ENCODE results near the gene COL1A2. TPM values are rescaled to one million over a fixed set of nuclear protein-coding genes. Genes with fewer than 3 reads are reported as not detected.
A peak's percentile ranks its signal among the peaks of the same experiment; 100 is the strongest.

The COL1A2 gene
- total RNA-seq, 1 experiment from 2014 or later = 2,203 TPM

DNA sequence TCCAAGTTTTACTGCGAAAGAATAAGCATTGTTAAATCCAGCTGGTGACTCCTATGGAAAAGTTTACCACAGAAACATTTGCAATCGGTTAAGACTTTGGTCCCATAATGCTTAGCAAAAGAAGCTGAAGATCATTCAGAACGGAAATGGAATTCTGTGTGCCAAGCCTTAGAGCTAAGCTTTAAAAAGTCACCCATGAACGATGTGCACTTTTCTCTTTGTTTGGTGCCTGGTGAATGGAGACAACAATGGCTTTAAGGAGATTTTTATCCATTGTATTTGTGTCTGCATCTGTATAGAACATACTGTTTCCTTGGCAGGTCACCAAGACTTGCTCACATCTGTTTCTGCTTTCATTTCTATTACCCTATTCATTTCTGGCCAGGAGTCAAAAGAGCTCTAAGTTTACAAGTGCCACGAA is 26.3 kb upstream of the COL1A2 start:
- DNase-seq (ENCODE audit: low read depth in 1 of 2, low spot score in 2 of 2) = peak in 1 of 2 experiments; percentile 75
- no peaks in the 10 kb centered on the region for H3K27me3 ChIP-seq (replicated peaks)
- H3K4me1 ChIP-seq (replicated peaks) = peaks cover 22% of the 10 kb centered on the region
- no peaks in the 10 kb centered on the region for H3K36me3 ChIP-seq
- no peaks in the 10 kb centered on the region for H3K9me3 ChIP-seq (replicated peaks)
- no peak overlapping the region for H3K4me3 ChIP-seq
- peak overlapping the region; percentile 38 for H3K27ac ChIP-seq

DNA sequence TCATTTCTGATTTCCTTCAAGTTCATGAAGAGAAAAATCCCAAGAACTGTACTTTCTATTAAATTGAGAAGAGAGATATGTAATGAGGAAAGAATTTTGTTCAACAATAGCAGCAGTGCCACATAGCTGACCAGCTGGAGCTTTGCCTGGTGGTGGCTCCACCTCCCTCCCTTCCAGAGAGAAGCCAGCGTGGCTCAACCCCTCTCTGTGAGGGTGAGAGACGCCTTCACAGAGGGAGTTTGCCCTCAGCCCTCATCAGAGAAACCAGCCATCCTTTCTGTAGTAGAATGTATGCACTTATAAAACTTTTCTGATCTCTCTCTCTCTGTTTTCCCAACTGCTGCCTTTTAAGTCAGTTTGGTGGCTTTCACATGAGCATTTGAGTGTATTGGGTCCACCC is 20.5 kb upstream of the COL1A2 start:
- no peaks in the 10 kb centered on the region for H3K9me3 ChIP-seq (replicated peaks)
- no peaks in the 10 kb centered on the region for H3K36me3 ChIP-seq
- peak overlapping the region; percentile 12; the same call in 1 of the 2 replicates for H3K4me3 ChIP-seq
- H3K27me3 ChIP-seq (replicated peaks) = no peaks in the 10 kb centered on the region
- DNase-seq (ENCODE audit: low read depth in 1 of 2, low spot score in 2 of 2) = peak; percentile 91 to 93
- H3K4me1 ChIP-seq (replicated peaks) = peaks cover 36% of the 10 kb centered on the region
- peak overlapping the region; percentile 89 for H3K27ac ChIP-seq

DNA sequence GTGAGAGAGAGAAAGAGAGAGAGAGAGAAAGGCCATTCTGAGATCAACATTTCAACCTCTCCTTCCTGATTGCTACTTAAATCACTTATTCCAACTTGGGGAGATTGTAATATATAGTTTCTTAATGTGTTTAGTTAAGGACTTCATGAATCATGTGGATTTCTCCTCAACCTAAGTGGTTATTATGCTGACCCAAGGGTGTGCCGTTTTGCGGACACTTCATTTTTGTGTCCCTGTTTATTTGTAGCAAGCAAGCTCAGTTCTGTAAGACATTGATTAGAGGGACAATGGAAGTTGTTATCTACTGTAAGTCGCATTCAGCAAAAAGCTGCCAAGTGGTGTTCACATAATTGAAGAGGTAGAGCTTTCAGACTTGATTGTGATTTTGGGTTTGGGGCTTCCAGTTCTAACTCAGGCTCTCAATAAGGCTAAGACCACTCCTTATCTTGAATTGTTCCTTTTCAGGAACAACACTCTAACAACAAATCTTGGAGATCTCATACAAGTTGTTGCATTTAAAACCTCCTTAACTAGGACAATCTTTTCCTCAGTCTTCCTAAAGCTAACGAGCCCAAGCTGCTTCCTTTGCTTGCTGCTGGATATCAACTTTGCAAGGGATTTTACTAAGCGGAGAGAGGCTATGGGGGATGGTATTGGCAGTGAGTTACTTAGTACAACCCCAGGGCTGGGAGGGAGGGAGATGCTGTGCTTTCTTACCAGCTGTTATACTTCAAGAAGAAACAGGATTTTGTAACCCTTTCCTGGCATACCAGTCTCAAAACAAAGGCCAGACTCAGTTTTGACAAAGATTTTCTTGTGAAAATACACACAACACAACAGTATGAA is 19.8 kb upstream of the COL1A2 start:
- Histone ChIP-seq H3K4me3 (peak overlapping the region; percentile 12), H3K4me1 (replicated peaks) (peaks cover 36% of the 10 kb centered on the region), H3K27me3 (replicated peaks) (no peaks in the 10 kb centered on the region), H3K27ac (peak overlapping the region; percentile 89), H3K9me3 (replicated peaks) (no peaks in the 10 kb centered on the region), H3K36me3 (no peaks in the 10 kb centered on the region)
- DNase-seq (ENCODE audit: low read depth in 1 of 2, low spot score in 2 of 2) = peak; percentile 79 to 82

DNA sequence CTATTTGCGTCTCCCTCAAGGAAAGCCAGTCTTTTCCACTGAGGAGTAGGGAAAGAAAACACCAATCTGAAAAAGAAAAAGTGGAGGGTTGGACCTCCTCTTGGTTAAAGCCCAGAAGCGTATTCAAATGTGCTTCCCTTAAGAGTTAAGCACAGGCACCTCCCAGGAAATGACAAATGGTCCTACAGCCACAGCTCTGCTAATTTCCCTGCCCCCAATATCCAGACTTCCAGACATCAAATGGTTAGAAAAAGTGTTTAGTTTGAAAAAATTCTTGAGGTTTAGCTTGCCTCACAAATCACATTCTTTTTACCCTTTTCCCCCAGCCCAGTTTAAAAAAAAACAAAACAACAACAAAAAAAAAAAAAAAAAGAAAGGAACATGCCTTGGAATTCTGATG is 19.0 kb upstream of the COL1A2 start:
- peak overlapping the region; percentile 89 for H3K27ac ChIP-seq
- H3K9me3 ChIP-seq (replicated peaks) = no peaks in the 10 kb centered on the region
- H3K4me3 ChIP-seq = peak overlapping the region; percentile 12; the same call in 1 of the 2 replicates
- H3K27me3 ChIP-seq (replicated peaks) = no peaks in the 10 kb centered on the region
- peak; percentile 88 to 95 for DNase-seq (ENCODE audit: low read depth in 1 of 2, low spot score in 2 of 2)
- H3K4me1 ChIP-seq (replicated peaks) = peaks cover 36% of the 10 kb centered on the region
- no peaks in the 10 kb centered on the region for H3K36me3 ChIP-seq

DNA sequence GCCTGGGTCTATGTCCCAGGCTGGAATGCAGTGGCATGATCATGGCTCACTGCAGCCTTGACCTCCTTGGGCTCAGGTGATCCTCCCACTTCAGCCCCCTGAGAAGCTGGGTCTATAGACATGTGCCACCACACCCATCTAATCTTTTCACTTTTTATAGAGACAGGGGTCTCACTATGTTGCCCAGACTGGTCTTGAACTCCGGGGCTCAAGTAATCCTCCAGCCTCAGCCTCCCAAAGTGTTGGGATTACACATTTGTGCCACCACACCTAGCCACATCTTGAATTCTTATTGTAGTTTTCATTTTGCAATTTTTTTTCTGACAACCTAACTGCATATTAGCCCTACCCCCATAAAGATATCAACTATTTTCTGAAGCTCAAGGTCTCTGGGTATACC is 18.4 kb upstream of the COL1A2 start:
- Histone ChIP-seq H3K27ac (peak overlapping the region; percentile 83), H3K9me3 (replicated peaks) (no peaks in the 10 kb centered on the region), H3K4me1 (replicated peaks) (peaks cover 36% of the 10 kb centered on the region), H3K27me3 (replicated peaks) (no peaks in the 10 kb centered on the region), H3K4me3 (no peak overlapping the region), H3K36me3 (no peaks in the 10 kb centered on the region)
- no peak for DNase-seq (ENCODE audit: low read depth in 1 of 2, low spot score in 2 of 2)

DNA sequence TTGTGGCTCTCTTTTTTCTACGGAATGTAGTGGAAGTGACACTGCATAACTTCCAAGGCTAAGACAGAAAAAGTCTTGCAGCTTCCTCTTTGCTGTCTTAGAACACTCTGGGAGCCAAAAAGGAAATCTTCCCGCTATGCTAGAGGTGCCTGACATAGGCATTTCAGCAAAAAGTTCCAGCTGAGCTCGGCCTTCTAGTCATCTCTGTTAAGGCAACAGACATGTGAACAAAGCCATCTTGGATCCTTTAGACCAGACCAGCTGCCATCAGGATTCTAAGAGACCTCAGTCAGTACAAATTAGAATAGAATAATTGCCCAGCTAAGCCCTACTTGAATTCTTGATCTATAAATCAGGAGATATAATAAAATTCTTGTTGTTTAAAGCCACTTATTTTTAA is 16.3 kb upstream of the COL1A2 start:
- DNase-seq (ENCODE audit: low read depth in 1 of 2, low spot score in 2 of 2) = no peak
- Histone ChIP-seq H3K27ac (no peak overlapping the region), H3K36me3 (no peaks in the 10 kb centered on the region), H3K4me1 (replicated peaks) (peaks cover 48% of the 10 kb centered on the region), H3K4me3 (no peak overlapping the region), H3K9me3 (replicated peaks) (no peaks in the 10 kb centered on the region), H3K27me3 (replicated peaks) (no peaks in the 10 kb centered on the region)

DNA sequence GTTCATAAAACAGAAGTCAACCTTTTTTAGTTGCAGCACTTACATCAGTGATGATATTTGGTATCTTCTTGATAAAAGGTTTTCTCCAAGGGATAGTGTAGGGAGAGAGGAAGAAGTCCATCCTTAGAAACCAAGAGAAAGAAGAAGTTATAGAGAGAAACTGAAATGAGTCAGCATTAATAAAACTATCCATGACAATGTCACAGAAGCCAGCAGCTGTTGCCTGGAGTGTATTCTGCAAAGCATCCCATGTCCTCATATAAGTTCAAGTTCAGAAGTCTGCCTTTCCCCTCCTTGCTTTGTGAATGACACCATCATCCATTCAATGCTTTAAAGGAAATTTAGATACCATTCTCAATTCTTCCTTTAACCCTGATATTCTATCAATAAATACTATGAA is 14.4 kb upstream of the COL1A2 start:
- H3K9me3 ChIP-seq (replicated peaks) = no peaks in the 10 kb centered on the region
- no peak for DNase-seq (ENCODE audit: low read depth in 1 of 2, low spot score in 2 of 2)
- H3K4me3 ChIP-seq = no peak overlapping the region
- H3K27me3 ChIP-seq (replicated peaks) = no peaks in the 10 kb centered on the region
- H3K4me1 ChIP-seq (replicated peaks) = peaks cover 29% of the 10 kb centered on the region
- no peak overlapping the region for H3K27ac ChIP-seq
- H3K36me3 ChIP-seq = no peaks in the 10 kb centered on the region

DNA sequence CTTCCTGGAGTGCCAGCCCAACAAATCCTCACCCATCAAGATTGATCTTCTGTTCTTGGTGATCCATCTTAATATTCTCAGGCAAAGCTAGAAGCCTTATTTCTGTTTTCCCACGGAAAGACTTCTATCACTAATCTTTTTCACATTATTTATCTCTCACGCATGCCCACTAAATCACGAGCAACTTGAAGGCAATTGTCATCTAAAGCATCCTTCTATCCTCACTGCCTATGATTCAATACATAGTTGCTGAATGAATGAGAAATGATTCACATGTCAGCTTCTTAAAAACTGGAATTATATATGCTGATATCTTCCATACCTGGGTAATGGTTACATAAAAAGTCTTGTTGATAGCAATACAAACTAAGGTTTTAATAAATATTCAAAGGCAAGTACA is 12.6 kb upstream of the COL1A2 start:
- Histone ChIP-seq H3K4me1 (replicated peaks) (peaks cover 14% of the 10 kb centered on the region), H3K4me3 (no peak overlapping the region), H3K27ac (no peak overlapping the region), H3K36me3 (no peaks in the 10 kb centered on the region), H3K9me3 (replicated peaks) (no peaks in the 10 kb centered on the region), H3K27me3 (replicated peaks) (no peaks in the 10 kb centered on the region)
- DNase-seq (ENCODE audit: low read depth in 1 of 2, low spot score in 2 of 2) = no peak

DNA sequence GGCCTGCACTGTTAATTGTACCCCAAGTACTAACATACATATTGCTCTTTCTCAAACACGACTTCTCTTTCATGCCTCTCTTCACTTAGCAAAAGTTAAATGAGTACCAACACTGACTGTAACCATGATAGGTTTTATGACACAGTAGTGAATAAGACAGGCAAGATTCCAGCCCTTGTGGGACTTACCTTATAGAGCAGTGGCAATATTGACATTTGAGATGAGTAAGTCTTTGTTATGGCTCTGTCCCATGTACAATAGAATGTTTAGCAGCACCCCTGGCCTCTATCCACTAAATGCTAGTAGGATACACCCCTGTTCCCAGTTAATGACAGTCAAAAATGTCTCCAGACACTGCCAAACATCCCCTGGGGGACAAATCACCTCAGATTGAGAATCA is 11.9 kb upstream of the COL1A2 start:
- Histone ChIP-seq H3K27me3 (replicated peaks) (no peaks in the 10 kb centered on the region), H3K9me3 (replicated peaks) (no peaks in the 10 kb centered on the region), H3K27ac (no peak overlapping the region), H3K36me3 (no peaks in the 10 kb centered on the region), H3K4me3 (no peak overlapping the region), H3K4me1 (replicated peaks) (peaks cover 13% of the 10 kb centered on the region)
- DNase-seq (ENCODE audit: low read depth in 1 of 2, low spot score in 2 of 2) = no peak

DNA sequence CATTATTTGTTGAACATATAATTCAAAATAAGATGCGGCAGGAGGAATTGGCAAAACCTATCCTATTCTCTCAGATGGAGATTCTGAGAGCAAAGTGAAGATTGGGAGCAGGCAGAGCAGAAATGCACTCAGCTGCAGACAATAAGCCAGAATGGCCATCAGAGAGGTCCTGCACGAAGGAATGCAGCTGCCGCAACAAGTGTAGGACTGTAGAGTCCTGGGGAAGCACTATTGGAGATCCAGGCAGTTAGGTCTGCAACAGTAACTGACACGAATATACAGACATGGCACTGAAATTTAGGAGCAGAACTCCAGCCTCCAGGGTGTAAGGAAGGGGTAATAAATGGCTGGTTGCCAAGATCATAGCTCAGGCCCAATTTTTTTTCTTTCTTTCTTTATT is 10.4 kb upstream of the COL1A2 start:
- Histone ChIP-seq H3K36me3 (no peaks in the 10 kb centered on the region), H3K27me3 (replicated peaks) (no peaks in the 10 kb centered on the region), H3K27ac (no peak overlapping the region), H3K9me3 (replicated peaks) (no peaks in the 10 kb centered on the region), H3K4me1 (replicated peaks) (peaks cover 13% of the 10 kb centered on the region), H3K4me3 (no peak overlapping the region)
- DNase-seq (ENCODE audit: low read depth in 1 of 2, low spot score in 2 of 2) = no peak

DNA sequence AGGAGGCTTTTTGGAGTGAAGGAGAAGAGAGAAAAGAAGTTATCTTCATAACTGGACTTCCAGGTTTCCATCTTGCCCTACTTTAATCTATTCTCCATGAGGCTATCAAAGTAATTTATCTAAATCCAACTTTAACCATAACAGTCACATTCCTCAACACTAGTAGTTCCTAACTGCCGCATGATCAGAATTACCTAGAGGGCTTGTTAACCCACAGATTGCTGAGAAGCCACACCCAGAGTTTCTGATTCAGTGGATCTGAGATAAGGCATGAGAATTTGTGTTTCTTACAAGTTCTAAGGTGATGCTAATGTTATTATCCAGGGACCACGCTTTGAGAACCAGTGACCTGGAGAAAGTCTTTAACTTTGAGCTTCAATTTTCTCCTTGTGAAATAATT is 8.3 kb upstream of the COL1A2 start:
- H3K4me1 ChIP-seq (replicated peaks) = peaks cover 14% of the 10 kb centered on the region
- H3K27ac ChIP-seq = no peak overlapping the region
- no peaks in the 10 kb centered on the region for H3K27me3 ChIP-seq (replicated peaks)
- H3K36me3 ChIP-seq = no peaks in the 10 kb centered on the region
- DNase-seq (ENCODE audit: low read depth in 1 of 2, low spot score in 2 of 2) = no peak
- no peaks in the 10 kb centered on the region for H3K9me3 ChIP-seq (replicated peaks)
- H3K4me3 ChIP-seq = no peak overlapping the region

DNA sequence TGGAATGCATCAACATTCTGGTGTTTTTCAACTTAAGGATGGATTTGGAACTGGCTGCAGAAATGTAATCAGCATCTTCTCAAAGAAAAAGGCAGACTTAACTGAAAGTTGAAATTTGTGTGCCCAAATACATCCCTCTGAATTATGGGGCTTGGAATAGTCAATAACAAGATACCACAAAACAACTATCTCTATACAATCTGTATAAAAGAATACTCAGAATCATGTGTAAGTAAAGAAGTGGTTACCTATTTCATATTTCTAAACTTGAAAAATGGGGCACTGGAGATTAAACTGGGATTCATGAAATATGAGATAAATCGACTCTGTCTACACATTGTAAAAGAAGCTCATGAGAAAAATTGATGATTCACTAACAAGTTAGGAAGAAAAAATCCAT is 6.2 kb upstream of the COL1A2 start:
- no peaks in the 10 kb centered on the region for H3K36me3 ChIP-seq

DNA sequence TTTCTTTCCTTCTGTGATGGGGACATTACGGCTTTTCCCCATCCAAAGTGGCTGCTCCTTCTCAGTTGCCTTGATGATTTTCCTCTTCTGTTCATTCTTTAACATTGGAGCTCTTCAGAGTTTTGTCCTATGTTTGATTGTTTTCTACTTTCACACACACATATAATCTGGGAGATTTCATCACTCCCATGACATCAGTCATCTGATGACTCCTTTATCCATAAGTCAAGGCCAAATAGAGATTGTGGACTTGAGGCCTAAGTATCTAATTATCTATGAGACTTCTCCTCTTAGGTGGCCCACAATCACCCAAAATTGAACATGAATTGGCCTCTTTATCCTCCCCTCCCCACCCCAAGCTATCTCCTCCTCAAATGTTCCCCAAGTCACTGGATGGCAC is 5.3 kb upstream of the COL1A2 start:
- H3K27ac ChIP-seq = no peak overlapping the region
- H3K36me3 ChIP-seq = no peaks in the 10 kb centered on the region
- DNase-seq (ENCODE audit: low read depth in 1 of 2, low spot score in 2 of 2) = no peak
- peaks cover 27% of the 10 kb centered on the region for H3K4me1 ChIP-seq (replicated peaks)
- no peaks in the 10 kb centered on the region for H3K9me3 ChIP-seq (replicated peaks)
- H3K27me3 ChIP-seq (replicated peaks) = no peaks in the 10 kb centered on the region
- H3K4me3 ChIP-seq = no peak overlapping the region

More for the DNA sequence above, 6.2 kb upstream of the COL1A2 start:
- H3K4me1 ChIP-seq (replicated peaks) = peaks cover 21% of the 10 kb centered on the region
- H3K9me3 ChIP-seq (replicated peaks) = no peaks in the 10 kb centered on the region
- no peak overlapping the region for H3K27ac ChIP-seq
- no peak for DNase-seq (ENCODE audit: low read depth in 1 of 2, low spot score in 2 of 2)
- no peaks in the 10 kb centered on the region for H3K27me3 ChIP-seq (replicated peaks)
- H3K4me3 ChIP-seq = no peak overlapping the region

DNA sequence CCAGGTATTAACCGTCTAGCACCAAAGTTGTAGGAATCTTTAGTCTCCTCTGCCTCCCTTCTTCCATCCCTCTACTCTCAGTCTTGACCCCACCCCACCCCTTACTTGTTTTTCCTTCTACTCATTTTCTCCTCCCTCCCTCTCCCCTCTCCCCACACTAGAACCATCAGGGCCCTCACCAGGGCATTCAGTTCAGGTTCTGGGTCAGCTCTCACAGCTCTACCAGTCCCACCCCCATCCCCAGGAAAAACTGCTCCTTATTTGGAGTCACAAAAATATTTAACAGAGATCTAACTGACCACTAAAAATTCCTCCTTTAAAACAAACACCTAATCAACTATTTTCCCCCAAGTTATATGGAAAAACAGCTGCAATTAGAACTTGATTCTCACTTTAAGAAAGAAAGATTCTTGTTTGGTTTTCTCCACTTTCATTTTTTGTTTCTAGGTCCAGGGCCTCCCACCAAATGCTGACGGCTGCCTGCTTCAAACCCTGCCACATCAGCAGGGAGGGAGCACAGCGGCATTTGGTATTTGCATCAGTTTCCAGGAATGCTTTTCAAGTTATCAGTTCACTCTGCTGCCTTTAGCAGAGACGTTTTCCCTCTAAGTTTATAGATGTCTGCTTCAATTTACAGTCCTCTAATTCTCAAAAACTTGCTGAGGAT is 2.8 kb upstream of the COL1A2 start:
- DNase-seq (ENCODE audit: low read depth in 1 of 2, low spot score in 2 of 2) = peak; percentile 62 to 74
- H3K27me3 ChIP-seq (replicated peaks) = no peaks in the 10 kb centered on the region
- peak overlapping the region; percentile 78 for H3K27ac ChIP-seq
- H3K9me3 ChIP-seq (replicated peaks) = no peaks in the 10 kb centered on the region
- H3K4me1 ChIP-seq (replicated peaks) = peaks cover 27% of the 10 kb centered on the region
- H3K36me3 ChIP-seq = peaks cover 22% of the 10 kb centered on the region
- H3K4me3 ChIP-seq = no peak overlapping the region
